Gastroesophageal sphincter (tissue), 3 donors: ENCODE data around the gene LRP1B.

Source experiments
- POLR2A ChIP-seq, 2 donors: fragments of 450-650 bp; IDR thresholded peaks; one replicate each; pipeline ENCODE4 v1.6.1; 2017; ENCODE audit warnings: antibody characterized with exemption in 2 of 2, mild to moderate bottlenecking in 2 of 2, moderate library complexity in 1 of 2
- POLR2AphosphoS5 ChIP-seq: sonication (generic); formaldehyde crosslinking; IDR thresholded peaks from one replicate; pipeline ENCODE4 v1.6.1; 2017; ENCODE audit warnings: antibody characterized with exemption
- TF ChIP-seq, protein P1 (sequence below), 4 experiments: fragments of 200-600 bp in 2 of 4; fragments of 450-650 bp in 2 of 4; sonication (generic) in 1 of 4; IDR thresholded peaks; one replicate each; pipeline ENCODE4 v1.5.1; 2017 to 2019; ENCODE audit warnings: antibody characterized with exemption in 4 of 4, mild to moderate bottlenecking in 2 of 4, moderate library complexity in 2 of 4

DNA sequence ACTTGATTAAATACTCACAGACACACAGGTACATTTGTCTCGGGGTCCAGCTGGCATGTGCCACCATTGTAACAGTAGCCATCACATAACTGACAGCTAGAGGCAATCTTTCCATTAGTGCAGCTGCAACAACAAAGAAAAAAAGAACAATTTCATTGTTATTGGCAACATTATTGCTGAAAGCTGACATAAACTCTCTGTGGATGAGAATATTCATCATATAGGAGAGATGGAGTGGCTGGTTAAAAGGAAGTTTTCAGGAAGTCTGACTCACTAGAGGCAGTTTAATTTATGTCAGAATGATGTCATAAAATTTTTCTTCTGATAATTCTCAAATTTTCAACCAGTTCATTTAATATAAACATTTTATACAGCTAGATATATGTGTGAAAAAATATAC is 1860.6 kb downstream of the LRP1B start:
- TF ChIP-seq, protein P1, sequence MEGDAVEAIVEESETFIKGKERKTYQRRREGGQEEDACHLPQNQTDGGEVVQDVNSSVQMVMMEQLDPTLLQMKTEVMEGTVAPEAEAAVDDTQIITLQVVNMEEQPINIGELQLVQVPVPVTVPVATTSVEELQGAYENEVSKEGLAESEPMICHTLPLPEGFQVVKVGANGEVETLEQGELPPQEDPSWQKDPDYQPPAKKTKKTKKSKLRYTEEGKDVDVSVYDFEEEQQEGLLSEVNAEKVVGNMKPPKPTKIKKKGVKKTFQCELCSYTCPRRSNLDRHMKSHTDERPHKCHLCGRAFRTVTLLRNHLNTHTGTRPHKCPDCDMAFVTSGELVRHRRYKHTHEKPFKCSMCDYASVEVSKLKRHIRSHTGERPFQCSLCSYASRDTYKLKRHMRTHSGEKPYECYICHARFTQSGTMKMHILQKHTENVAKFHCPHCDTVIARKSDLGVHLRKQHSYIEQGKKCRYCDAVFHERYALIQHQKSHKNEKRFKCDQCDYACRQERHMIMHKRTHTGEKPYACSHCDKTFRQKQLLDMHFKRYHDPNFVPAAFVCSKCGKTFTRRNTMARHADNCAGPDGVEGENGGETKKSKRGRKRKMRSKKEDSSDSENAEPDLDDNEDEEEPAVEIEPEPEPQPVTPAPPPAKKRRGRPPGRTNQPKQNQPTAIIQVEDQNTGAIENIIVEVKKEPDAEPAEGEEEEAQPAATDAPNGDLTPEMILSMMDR (IDR thresholded peaks at IDR 0.05) = no peak
- TF ChIP-seq POLR2A (IDR thresholded peaks at IDR 0.05) (no peak), POLR2AphosphoS5 (no peak)
